Uterus (tissue), 2 donors: Measurements from ENCODE around the gene SENP7.

Source experiments
- CTCF ChIP-seq, 4 experiments: fragments of 200-600 bp in 2 of 4; fragments of 450-650 bp in 2 of 4; sonication (generic) in 2 of 4; IDR thresholded peaks; one replicate each; pipeline ENCODE4 v1.5.1; 2016 to 2019; ENCODE audit warnings: antibody characterized with exemption in 4 of 4, mild to moderate bottlenecking in 2 of 4, moderate library complexity in 1 of 4
- POLR2A ChIP-seq, 2 donors: fragments of 450-650 bp; IDR thresholded peaks; one replicate each; pipeline ENCODE4 v1.6.1; 2016; ENCODE audit warnings: antibody characterized with exemption in 2 of 2, mild to moderate bottlenecking in 1 of 2, moderate library complexity in 1 of 2

GRCh38 chr3:101383156-101383575 is 129.8 kb downstream of the SENP7 start:
- TF ChIP-seq POLR2A (IDR thresholded peaks at IDR 0.05), result no peak
- no peak for TF ChIP-seq CTCF (IDR thresholded peaks at IDR 0.05)
